ENCODE data around the gene FCN1. TPM values are rescaled to one million over a fixed set of nuclear protein-coding genes. Genes with fewer than 3 reads are reported as not detected.
"Not testable (repeated sequence)": the region's sequence is repeated elsewhere in the genome, so short reads cannot be mapped to it uniquely, and the experiment has no call there.

The FCN1 gene
- total and polyA plus RNA-seq, 9 of the 15 experiments (the other 6 are each of a cell fraction or from before 2014, with no cell fraction given), result not detected

- BruUV-seq (replicated peaks); H3K79me2 ChIP-seq (ENCODE audit: control insufficient read depth, insufficient read depth, low read length); in situ Hi-C loops (cut with MboI); H3K9me3 ChIP-seq (replicated peaks; ENCODE audit: control insufficient read depth, insufficient read depth, low read depth, low read length); intact Hi-C loops (cut with micrococcal nuclease); H3K9me1 ChIP-seq (ENCODE audit: control insufficient read depth, insufficient read depth, low read length); H3K9ac ChIP-seq (ENCODE audit: insufficient read depth in 1 of 2, low read depth in 2 of 2, low read length in 2 of 2); FAIRE-seq; ATAC-seq; H2AFZ ChIP-seq (ENCODE audit: low read depth, low read length); POLR2A ChIA-PET; H3K4me3 ChIP-seq; H4K20me1 ChIP-seq (replicated peaks; ENCODE audit: control insufficient read depth, insufficient read depth, low read length); H3K27ac ChIP-seq (ENCODE audit: extremely low read depth, low read depth, low read length); H3K4me1 ChIP-seq (replicated peaks in 1 of 2; ENCODE audit: control insufficient read depth in 2 of 2, insufficient read depth in 2 of 2, low read length in 2 of 2); DNase-seq (ENCODE audit: extremely low read depth in 1 of 4, low spot score in 3 of 4); H3K4me2 ChIP-seq (ENCODE audit: insufficient read depth, low read length); H3K36me3 ChIP-seq (ENCODE audit: control insufficient read depth, insufficient read depth, low read length); CTCF ChIA-PET (ENCODE audit: low intra/inter-chr PET ratio): not testable (repeated sequence)
- H3K27me3 ChIP-seq (ENCODE audit: control insufficient read depth in 2 of 2, insufficient read depth in 2 of 2, low read length in 2 of 2), result peaks cover 0 to 15% of the 10 kb centered on the region in 2 experiments; a peak in 2 of 5 replicates
- 6% methylated on average over 2 of the region's 2 CpGs for WGBS (ENCODE audit: insufficient coverage, low coverage, missing lambda C conversion rate)
- peak; percentile 23 for TF ChIP-seq ZNF146 (CRISPR knock-in tag; IDR thresholded peaks at IDR 0.05; ENCODE audit: unreplicated experiment)
These were observed 60.3 kb downstream of the FCN1 start for GRCh38 chr9:134857451-134857850.

- in situ Hi-C loops (cut with MboI) (no loop called here), intact Hi-C loops (cut with micrococcal nuclease) (no loop called here)
- DNase-seq (ENCODE audit: extremely low read depth in 1 of 4, low spot score in 3 of 4) (no peak), ATAC-seq (no peak), FAIRE-seq (no peak)
- Histone ChIP-seq H3K27me3 (ENCODE audit: control insufficient read depth in 2 of 2, insufficient read depth in 2 of 2, low read length in 2 of 2) (peaks cover 0 to 9% of the 10 kb centered on the region in 2 experiments; a peak in 2 of 5 replicates), H3K4me2 (ENCODE audit: insufficient read depth, low read length) (no peak overlapping the region), H4K20me1 (replicated peaks; ENCODE audit: control insufficient read depth, insufficient read depth, low read length) (0 out of 2 replicates have a peak, but pooled peaks cover 3% of the 10 kb centered on the region), H3K9me3 (replicated peaks; ENCODE audit: control insufficient read depth, insufficient read depth, low read depth, low read length) (no peaks in the 10 kb centered on the region), H3K79me2 (ENCODE audit: control insufficient read depth, insufficient read depth, low read length) (no peaks in the 10 kb centered on the region), H2AFZ (ENCODE audit: low read depth, low read length) (no peak overlapping the region), H3K27ac (ENCODE audit: extremely low read depth, low read depth, low read length) (no peak overlapping the region), H3K4me1 (replicated peaks in 1 of 2; ENCODE audit: control insufficient read depth in 2 of 2, insufficient read depth in 2 of 2, low read length in 2 of 2) (no peaks in the 10 kb centered on the region), H3K4me3 (no peak overlapping the region), H3K36me3 (ENCODE audit: control insufficient read depth, insufficient read depth, low read length) (no peaks in the 10 kb centered on the region), H3K9ac (ENCODE audit: insufficient read depth in 1 of 2, low read depth in 2 of 2, low read length in 2 of 2) (no peak overlapping the region), H3K9me1 (ENCODE audit: control insufficient read depth, insufficient read depth, low read length) (no peaks in the 10 kb centered on the region)
- CTCF ChIA-PET (ENCODE audit: low intra/inter-chr PET ratio), result no interaction called here
- POLR2A ChIA-PET, result no interaction called here
- 1% methylated on average over 9 of the region's 9 CpGs for WGBS (ENCODE audit: insufficient coverage, low coverage, missing lambda C conversion rate)
- no TSS peak for BruUV-seq (replicated peaks)
- no peak for TF ChIP-seq SNIP1 (IDR thresholded peaks at IDR 0.05; ENCODE audit: low read depth)
- no peak for TF ChIP-seq ZC3H8 (IDR thresholded peaks at IDR 0.05)
- TF ChIP-seq PHF20 (IDR thresholded peaks at IDR 0.05; ENCODE audit: partially characterized antibody), result no peak
- no peak for TF ChIP-seq ZNF592 (IDR thresholded peaks at IDR 0.05)
- no peak for TF ChIP-seq JUN (IDR thresholded peaks at IDR 0.05; ENCODE audit: borderline replicate concordance, low read depth, low read length)
- no peak for TF ChIP-seq JUN (CRISPR knock-in tag; IDR thresholded peaks at IDR 0.05; ENCODE audit: borderline replicate concordance)
- TF ChIP-seq ZNF324 (CRISPR knock-in tag; IDR thresholded peaks at IDR 0.05), result no peak
- no peak for TF ChIP-seq PATZ1 (CRISPR knock-in tag; IDR thresholded peaks at IDR 0.05; ENCODE audit: borderline replicate concordance)
- TF ChIP-seq HDAC6 (IDR thresholded peaks at IDR 0.05; ENCODE audit: low read depth, low read length), result no peak
- TF ChIP-seq NCOA6 (IDR thresholded peaks at IDR 0.05), result no peak
These were observed 61.8 kb downstream of the FCN1 start for GRCh38 chr9:134855900-134856377.
